ENCODE results near the gene SYDE2. TPM values are rescaled to one million over a fixed set of nuclear protein-coding genes. Genes with fewer than 3 reads are reported as not detected.

Gene SYDE2
- polyA plus RNA-seq, 2 of the 4 experiments (the other 2 are of a cell fraction), result 0.92 to 2.6 TPM

DNA sequence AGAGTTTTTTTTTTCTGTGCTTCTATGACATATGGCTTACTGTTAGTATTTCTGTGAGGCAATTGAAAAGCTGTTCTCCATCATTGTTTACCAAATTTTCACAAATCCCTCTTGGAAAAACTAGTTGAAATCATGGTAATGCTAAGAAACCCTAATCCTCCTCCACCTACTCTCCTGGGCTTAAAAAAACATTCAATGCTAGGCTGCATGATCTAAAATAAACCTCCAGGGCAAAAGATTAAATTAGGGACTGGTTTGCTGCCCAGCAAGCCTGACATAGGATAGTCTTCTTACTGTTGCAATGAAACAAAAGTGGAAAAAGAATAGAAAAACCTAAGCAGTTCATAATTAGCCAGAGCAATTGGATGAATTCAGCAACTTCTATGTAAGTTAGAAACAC, 42.6 kb upstream of the SYDE2 start:
- H3K4me2 ChIP-seq, result no peak overlapping the region
- no peak overlapping the region for H3K27ac ChIP-seq
- DNase-seq (ENCODE audit: low read depth in 1 of 2, low spot score in 1 of 2), result no peak
- ChIA-PET POLR2A (no interaction called here), CTCF (interaction anchor here (1.3 to 2.5 kb wide), 2 partner anchors 134 to 298 kb away, joined by 7 to 10 read pairs; no protein-coding TSS in a partner anchor)
- FAIRE-seq, result no peak
- no peak for ATAC-seq
- no peak overlapping the region for H3K4me3 ChIP-seq
- H3K4me1 ChIP-seq, result no peaks in the 10 kb centered on the region
- H3K9me3 ChIP-seq, result no peaks in the 10 kb centered on the region
- TF ChIP-seq PHF8 (IDR thresholded peaks at IDR 0.05; ENCODE audit: borderline replicate concordance, low read depth) (no peak), HOXA7 (CRISPR knock-in tag; IDR thresholded peaks at IDR 0.05) (no peak), KDM1A (IDR thresholded peaks at IDR 0.05; ENCODE audit: low read depth) (no peak), MAFK (IDR thresholded peaks at IDR 0.05; ENCODE audit: partially characterized antibody) (no peak), TP53 (CRISPR knock-in tag; IDR thresholded peaks at IDR 0.05) (no peak), ZC3H11A (IDR thresholded peaks at IDR 0.05) (no peak), RFX5 (IDR thresholded peaks at IDR 0.05) (no peak), EP300 (IDR thresholded peaks at IDR 0.05) (no peak), ZFP36 (IDR thresholded peaks at IDR 0.05; ENCODE audit: borderline replicate concordance, partially characterized antibody) (no peak), CHD2 (IDR thresholded peaks at IDR 0.05; ENCODE audit: low read length, partially characterized antibody) (no peak), RAD21 (conservative IDR thresholded peaks at IDR 0.05 in 1 of 2, IDR thresholded peaks at IDR 0.05 in 1 of 2) (no peak), RNF2 (IDR thresholded peaks at IDR 0.05; ENCODE audit: borderline replicate concordance, low read depth) (no peak)
- TF ChIP-seq, protein P1, sequence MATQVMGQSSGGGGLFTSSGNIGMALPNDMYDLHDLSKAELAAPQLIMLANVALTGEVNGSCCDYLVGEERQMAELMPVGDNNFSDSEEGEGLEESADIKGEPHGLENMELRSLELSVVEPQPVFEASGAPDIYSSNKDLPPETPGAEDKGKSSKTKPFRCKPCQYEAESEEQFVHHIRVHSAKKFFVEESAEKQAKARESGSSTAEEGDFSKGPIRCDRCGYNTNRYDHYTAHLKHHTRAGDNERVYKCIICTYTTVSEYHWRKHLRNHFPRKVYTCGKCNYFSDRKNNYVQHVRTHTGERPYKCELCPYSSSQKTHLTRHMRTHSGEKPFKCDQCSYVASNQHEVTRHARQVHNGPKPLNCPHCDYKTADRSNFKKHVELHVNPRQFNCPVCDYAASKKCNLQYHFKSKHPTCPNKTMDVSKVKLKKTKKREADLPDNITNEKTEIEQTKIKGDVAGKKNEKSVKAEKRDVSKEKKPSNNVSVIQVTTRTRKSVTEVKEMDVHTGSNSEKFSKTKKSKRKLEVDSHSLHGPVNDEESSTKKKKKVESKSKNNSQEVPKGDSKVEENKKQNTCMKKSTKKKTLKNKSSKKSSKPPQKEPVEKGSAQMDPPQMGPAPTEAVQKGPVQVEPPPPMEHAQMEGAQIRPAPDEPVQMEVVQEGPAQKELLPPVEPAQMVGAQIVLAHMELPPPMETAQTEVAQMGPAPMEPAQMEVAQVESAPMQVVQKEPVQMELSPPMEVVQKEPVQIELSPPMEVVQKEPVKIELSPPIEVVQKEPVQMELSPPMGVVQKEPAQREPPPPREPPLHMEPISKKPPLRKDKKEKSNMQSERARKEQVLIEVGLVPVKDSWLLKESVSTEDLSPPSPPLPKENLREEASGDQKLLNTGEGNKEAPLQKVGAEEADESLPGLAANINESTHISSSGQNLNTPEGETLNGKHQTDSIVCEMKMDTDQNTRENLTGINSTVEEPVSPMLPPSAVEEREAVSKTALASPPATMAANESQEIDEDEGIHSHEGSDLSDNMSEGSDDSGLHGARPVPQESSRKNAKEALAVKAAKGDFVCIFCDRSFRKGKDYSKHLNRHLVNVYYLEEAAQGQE (IDR thresholded peaks at IDR 0.05), result no peak
- TF ChIP-seq, protein P2, sequence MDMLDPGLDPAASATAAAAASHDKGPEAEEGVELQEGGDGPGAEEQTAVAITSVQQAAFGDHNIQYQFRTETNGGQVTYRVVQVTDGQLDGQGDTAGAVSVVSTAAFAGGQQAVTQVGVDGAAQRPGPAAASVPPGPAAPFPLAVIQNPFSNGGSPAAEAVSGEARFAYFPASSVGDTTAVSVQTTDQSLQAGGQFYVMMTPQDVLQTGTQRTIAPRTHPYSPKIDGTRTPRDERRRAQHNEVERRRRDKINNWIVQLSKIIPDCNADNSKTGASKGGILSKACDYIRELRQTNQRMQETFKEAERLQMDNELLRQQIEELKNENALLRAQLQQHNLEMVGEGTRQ (IDR thresholded peaks at IDR 0.05), result no peak
- TF ChIP-seq, protein P3, sequence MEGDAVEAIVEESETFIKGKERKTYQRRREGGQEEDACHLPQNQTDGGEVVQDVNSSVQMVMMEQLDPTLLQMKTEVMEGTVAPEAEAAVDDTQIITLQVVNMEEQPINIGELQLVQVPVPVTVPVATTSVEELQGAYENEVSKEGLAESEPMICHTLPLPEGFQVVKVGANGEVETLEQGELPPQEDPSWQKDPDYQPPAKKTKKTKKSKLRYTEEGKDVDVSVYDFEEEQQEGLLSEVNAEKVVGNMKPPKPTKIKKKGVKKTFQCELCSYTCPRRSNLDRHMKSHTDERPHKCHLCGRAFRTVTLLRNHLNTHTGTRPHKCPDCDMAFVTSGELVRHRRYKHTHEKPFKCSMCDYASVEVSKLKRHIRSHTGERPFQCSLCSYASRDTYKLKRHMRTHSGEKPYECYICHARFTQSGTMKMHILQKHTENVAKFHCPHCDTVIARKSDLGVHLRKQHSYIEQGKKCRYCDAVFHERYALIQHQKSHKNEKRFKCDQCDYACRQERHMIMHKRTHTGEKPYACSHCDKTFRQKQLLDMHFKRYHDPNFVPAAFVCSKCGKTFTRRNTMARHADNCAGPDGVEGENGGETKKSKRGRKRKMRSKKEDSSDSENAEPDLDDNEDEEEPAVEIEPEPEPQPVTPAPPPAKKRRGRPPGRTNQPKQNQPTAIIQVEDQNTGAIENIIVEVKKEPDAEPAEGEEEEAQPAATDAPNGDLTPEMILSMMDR (IDR thresholded peaks at IDR 0.05), result no peak
- TF ChIP-seq, protein P4, sequence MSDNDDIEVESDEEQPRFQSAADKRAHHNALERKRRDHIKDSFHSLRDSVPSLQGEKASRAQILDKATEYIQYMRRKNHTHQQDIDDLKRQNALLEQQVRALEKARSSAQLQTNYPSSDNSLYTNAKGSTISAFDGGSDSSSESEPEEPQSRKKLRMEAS (IDR thresholded peaks at IDR 0.05), result no peak
- TF ChIP-seq, protein P5, sequence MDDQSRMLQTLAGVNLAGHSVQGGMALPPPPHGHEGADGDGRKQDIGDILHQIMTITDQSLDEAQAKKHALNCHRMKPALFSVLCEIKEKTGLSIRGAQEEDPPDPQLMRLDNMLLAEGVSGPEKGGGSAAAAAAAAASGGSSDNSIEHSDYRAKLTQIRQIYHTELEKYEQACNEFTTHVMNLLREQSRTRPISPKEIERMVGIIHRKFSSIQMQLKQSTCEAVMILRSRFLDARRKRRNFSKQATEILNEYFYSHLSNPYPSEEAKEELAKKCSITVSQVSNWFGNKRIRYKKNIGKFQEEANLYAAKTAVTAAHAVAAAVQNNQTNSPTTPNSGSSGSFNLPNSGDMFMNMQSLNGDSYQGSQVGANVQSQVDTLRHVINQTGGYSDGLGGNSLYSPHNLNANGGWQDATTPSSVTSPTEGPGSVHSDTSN (IDR thresholded peaks at IDR 0.05), result no peak

DNA sequence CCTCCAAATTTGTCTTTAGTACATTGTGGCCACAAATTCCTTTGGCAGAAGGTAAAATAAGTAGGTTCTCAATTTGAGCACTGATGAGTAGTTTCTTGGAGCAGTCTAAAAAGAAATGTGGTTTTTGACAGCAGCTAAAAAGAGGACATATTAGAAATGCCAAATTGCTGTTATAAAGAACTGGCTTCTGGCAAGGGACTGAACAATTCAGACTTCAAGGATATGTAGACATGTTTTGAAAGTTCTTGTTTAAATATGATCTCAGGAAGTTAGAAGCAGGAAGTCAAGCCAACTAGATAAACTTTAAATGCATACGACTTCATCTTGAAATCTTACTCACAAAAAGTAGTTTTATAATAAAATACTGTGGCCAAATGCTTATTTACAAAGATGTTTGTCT, 39.8 kb upstream of the SYDE2 start:
- DNase-seq (ENCODE audit: low read depth in 1 of 2, low spot score in 1 of 2), result no peak
- no peak overlapping the region for H3K27ac ChIP-seq
- no peaks in the 10 kb centered on the region for H3K4me1 ChIP-seq
- TF ChIP-seq RNF2 (IDR thresholded peaks at IDR 0.05; ENCODE audit: borderline replicate concordance, low read depth) (no peak), RAD21 (conservative IDR thresholded peaks at IDR 0.05 in 1 of 2, IDR thresholded peaks at IDR 0.05 in 1 of 2) (0 out of 5 replicates have a peak, but pooled peaks of 1 of the 2 experiments have one; percentile 0)
- no peak overlapping the region for H3K4me2 ChIP-seq
- ChIA-PET POLR2A (no interaction called here), CTCF (interaction anchor here (1.2 to 2.1 kb wide), 2 partner anchors 16 to 296 kb away, joined by 3 to 5 read pairs; no protein-coding TSS in a partner anchor)
- H3K4me3 ChIP-seq, result no peak overlapping the region
- WGBS (ENCODE audit: missing lambda C conversion rate), result 69% methylated on average over 1 of the region's 1 CpG
- H3K9me3 ChIP-seq, result no peaks in the 10 kb centered on the region
- no peak for FAIRE-seq
- ATAC-seq, result no peak
